HG03378 (cell line): ENCODE measurements around the gene ACBD5.
"Not testable (repeated sequence)": the region's sequence is repeated elsewhere in the genome, so short reads cannot be mapped to it uniquely, and the experiment has no call there.

Experiments
- ATAC-seq: cut with Tn5 transposase; IDR thresholded peaks from one replicate; pipeline ENCODE4 v1.9.1; 2021; ENCODE audit warnings: mild to moderate bottlenecking, moderate library complexity; ENCODE audit not compliant: unreplicated experiment

ACBD5 gene

DNA sequence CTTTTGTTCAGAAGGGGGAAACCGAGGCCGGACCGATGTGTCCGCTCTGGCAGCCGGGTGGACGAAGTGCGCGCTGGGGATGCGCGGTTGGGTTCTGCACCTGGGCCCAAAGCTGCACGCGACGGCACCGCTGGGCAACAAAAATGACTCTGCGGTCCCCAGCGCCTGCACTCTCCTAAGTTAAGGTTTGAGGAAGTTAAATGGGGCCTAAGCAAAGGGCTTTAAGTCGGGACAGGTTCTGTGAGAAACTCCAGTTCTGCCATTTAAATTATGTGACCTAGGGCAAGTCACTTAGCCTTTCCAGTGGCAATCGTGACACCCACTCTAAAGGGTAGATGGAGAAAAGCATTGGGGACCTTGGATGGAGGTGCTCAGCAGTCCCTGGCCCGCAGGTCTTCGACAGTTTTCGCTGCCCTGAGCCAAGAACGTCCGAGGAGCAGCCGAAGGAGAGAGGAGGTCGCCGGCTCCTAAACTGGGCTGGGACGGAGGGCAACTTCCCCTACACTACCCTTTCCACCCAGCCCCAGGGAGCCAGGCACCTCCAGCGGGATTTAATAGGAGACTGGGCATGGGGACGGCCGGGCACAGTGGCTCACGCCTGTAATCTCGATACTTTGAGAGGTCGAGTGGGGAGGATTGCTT is 534 bp upstream of the ACBD5 start:
- ATAC-seq, result peak; percentile 7

DNA sequence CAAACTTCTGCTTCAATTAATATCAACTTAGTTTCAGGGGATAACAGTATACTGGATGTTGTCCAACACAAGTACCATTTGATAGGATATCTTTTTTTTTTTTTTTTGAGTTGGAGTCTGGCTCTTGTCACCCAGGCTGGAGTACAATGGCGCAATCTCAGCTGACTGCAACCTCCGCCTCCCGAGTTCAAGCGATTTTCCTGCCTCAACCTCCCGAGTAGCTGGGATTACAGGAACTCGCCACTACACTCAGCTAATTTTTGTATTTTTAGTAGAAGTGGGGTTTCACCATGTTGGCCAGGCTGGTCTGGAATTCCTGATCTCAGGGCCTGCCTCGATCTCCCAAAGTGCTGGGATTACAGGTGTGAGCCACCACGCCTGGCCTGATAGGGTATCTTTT is 3.1 kb downstream of the ACBD5 start:
- ATAC-seq, result not testable (repeated sequence)

- not testable (repeated sequence) for ATAC-seq
Observed at GRCh38 chr10:27236589-27237128, 3.9 kb downstream of the ACBD5 start.

DNA sequence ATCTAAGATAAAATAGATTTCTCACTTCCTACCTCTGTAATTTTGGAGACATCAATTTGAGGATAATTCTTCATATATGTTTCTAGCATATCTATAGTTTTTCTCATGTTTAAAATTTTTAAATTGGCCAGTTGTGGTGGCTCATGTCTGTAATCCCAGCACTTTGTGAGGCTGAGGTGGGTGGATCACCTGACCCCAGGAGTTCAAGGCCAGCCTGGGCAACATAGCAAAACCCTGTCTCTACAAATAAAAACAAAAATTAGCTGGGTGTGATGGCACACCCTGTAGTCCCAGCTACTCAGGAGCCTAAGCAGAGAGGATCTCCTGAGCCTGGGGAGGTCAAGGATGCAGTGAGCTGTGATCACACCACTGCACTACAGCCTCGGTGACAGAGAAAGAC is 4.9 kb downstream of the ACBD5 start:
- ATAC-seq, result no peak

- ATAC-seq, result no peak
Observed at GRCh38 chr10:27230022-27230421, 10.6 kb downstream of the ACBD5 start.

DNA sequence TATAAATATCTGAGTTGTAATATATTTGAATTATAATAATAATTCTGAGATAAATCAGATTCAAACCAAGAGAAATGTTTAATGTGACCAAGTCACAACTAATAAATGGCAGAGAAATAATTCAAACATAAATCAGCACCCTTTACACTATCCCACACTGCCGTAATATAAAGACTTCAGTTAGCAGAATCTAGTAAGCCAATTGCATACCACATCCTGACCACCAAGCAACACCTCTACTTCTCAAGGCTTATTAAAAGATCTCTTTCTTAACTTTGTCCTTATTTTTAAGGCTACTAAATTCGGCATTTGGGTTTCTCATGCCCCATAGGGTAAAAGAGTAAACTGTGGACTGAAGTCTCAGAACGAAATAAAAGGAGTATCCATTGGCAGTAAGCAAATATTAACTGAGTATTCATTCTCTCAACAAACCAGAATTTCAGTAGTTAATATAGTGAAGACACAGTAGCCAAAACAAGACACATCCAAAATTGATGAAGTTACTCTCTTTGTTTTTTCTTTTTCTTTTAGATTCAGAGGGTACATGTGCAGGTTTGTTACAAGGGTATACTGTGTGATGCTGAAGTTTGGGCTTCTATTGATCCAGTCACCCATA is 14.8 kb downstream of the ACBD5 start:
- peak; percentile 45 for ATAC-seq

DNA sequence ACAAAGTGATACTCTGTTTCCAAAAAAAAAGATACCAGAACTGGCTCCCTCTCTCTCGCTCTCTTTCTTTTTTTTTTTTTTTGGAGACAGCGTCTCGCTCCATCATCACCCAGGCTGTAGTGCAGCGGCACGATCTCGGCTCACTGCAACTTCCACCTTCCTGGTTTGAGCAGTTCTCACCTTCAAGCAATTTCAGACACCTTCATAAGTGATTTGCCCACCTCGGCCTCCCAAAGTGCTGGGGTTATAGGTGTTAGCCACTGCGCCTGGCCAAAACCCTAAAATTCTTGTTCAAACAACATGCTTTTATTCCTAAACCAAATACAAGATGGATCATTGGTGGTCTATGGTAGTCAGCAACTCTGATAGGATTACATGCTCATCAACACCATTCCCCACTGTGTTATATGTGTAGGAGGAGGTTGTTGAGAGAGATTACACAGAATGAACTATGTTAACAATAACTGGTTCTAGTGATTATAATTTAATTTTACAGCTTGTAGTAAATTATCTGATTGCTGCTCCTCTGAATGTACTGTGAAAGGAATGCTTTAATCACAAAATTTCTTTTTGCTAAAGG is 15.5 kb downstream of the ACBD5 start:
- ATAC-seq, result no peak

DNA sequence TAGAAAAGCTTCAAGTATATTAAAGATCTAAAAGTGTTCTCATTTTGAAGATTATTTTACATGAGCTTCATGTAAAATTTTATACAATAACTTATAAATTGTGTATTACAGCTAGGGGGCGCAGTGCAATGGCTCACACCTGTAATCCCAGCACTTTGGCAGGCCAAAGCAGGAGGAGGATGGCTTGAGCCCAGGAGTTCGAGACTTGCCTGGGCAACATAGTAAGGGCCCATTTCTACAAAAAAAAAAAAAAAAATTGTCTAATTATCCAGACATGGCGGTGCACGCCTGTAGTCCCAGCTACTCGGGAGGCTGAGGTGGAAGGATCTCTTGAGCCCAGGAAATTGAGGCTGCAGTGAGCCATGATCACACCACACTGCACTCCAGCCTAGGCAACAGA is 16.6 kb downstream of the ACBD5 start:
- no peak for ATAC-seq

- ATAC-seq, result no peak
Observed at GRCh38 chr10:27207350-27207749, 33.2 kb downstream of the ACBD5 start.

DNA sequence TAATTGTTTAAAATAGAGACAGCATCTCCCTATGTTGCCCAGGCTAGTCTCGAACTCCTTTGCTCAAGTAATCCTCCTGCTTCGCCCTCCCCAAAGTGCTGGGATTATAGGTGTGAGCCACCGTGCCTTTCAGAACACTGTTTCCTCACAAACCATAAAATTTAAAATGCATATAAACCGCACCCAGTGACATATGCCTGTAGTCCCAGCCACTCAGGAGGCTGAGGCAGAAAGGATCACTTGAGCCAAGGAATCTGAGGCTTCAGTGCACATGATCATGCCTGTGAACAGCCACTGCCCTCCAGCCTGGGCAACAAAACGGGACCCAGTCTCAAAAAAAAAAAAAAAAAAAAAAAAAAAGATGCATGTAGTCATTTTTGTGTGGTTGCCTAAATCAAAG is 36.8 kb downstream of the ACBD5 start:
- ATAC-seq, result no peak

GRCh38 chr10:27197980-27198620 is 42.5 kb downstream of the ACBD5 start:
- ATAC-seq, result no peak

- no peak for ATAC-seq
Observed at GRCh38 chr10:27192284-27192683, 48.3 kb downstream of the ACBD5 start.

DNA sequence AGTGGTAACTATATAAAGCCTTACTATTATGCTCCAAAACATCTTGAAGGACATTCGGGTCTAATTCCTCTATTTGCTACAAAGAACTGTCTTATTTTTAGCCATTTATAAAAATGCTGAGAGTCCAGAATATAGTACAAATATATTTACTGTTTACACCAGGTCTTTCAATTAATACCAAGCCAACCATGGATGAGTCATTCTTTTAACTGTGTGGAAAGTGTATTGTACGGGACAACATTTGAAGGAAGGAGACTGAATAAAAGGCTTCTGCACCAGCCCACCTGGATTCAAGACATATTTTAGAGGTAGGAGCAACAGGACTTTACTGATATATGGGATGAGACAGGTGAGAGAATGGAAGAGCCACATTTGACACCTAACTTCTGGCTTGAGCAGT is 50.1 kb downstream of the ACBD5 start:
- ATAC-seq, result no peak

- no peak for ATAC-seq
Observed at GRCh38 chr10:27188897-27189296, 51.7 kb downstream of the ACBD5 start.

- ATAC-seq, result no peak
Observed at GRCh38 chr10:27188259-27188658, 52.3 kb downstream of the ACBD5 start.

DNA sequence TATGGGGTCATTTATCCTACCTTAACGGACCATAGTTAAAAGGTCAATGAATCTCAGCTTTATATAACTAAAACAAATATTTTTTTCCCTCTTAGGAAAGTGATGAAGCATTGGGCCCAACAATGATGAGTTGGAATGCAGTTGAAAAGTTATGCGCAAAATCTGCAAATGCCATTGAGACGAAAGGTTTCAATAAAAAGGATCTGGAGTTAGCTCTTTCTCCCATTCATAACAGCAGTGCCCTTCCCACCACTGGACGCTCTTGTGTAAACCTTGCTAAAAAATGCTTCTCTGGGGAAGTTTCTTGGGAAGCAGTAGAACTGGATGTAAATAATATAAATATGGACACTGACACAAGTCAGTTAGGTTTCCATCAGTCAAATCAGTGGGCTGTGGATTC is 70.7 kb downstream of the ACBD5 start:
- no peak for ATAC-seq

DNA sequence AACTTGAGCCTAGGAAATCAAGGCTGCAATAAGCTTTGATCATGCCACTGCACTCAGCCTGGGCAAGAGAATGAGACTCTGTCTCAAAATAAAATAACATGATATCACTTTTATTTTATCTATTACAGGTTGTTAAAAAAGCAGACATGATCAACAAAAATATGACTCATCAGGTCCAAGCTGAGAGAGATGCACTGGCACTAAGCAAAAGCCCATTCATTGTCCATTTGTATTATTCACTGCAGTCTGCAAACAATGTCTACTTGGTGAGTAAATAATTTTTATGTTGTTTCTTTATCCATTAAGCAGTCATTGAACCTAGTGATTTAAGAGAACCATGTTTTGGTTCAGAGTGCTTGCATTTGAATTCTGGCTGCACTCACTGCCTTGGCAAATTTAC is 82.2 kb downstream of the ACBD5 start:
- no peak for ATAC-seq

- no peak for ATAC-seq
Observed at GRCh38 chr10:27157150-27157549, 83.4 kb downstream of the ACBD5 start.

DNA sequence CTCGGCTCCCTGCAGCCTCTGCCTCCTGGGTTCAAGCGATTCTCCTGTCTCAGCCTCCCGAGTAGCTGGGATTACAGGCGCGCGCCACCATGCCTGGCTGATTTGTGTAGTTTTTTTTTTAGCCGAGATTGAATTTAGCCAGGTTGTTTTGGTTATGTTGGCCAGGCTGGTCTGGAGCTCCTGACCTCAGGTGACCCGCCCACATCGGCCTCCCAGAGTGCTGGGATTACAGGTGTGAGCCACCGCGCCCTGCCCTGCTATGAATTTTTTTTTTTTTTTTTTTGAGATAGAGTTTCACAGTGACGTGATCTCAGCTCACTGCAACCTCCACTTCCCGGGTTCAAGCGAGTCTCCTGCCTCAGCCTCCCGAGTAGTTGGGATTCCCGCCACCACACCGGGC is 84.0 kb downstream of the ACBD5 start:
- not testable (repeated sequence) for ATAC-seq

DNA sequence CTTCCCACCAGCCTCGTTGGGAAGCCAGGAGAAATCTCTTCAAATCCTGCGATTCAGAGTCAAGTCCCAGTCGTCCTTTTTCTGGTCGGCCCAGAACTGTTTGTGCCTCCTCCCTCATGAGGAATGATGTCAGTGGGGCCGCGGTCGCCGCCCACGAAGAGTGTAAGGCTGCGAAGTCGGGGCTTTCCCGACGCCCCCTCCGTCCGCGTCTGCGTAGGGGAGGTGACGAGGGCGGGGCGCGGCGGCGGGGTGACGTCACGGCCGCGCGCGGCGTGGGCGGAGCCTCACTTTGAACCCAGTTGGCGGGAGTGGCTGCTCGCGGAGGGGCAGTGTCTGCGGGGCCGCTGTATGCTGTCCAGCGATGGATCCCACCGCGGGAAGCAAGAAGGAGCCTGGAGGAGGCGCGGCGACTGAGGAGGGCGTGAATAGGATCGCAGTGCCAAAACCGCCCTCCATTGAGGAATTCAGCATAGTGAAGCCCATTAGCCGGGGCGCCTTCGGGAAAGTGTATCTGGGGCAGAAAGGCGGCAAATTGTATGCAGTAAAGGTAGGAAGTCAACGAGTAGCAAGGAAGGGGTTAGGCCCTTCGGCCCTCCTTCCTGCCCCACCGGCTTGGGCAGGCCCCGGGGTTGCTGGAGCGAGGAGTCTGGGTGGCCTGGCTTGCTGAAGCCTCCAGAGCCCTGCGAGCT is 85.4 kb downstream of the ACBD5 start, which contains the start of gene MASTL:
Gene MASTL, plus strand, starts transcription at position 287 of the 689 bp plus-strand sequence. Its CDS starts 75 bp downstream, at position 362.
- peak; percentile 72 for ATAC-seq

- ATAC-seq, result peak; percentile 9
Observed at GRCh38 chr10:27153845-27154193, 86.8 kb downstream of the ACBD5 start.
